T-helper 22 cell (primary cell): ENCODE results near the gene HOGA1.

Experiments
- DNase-seq: peaks from one replicate; pipeline ENCODE4 v3.0.0-alpha.2; 2020; ENCODE audit warnings: low read depth

HOGA1 gene

DNA sequence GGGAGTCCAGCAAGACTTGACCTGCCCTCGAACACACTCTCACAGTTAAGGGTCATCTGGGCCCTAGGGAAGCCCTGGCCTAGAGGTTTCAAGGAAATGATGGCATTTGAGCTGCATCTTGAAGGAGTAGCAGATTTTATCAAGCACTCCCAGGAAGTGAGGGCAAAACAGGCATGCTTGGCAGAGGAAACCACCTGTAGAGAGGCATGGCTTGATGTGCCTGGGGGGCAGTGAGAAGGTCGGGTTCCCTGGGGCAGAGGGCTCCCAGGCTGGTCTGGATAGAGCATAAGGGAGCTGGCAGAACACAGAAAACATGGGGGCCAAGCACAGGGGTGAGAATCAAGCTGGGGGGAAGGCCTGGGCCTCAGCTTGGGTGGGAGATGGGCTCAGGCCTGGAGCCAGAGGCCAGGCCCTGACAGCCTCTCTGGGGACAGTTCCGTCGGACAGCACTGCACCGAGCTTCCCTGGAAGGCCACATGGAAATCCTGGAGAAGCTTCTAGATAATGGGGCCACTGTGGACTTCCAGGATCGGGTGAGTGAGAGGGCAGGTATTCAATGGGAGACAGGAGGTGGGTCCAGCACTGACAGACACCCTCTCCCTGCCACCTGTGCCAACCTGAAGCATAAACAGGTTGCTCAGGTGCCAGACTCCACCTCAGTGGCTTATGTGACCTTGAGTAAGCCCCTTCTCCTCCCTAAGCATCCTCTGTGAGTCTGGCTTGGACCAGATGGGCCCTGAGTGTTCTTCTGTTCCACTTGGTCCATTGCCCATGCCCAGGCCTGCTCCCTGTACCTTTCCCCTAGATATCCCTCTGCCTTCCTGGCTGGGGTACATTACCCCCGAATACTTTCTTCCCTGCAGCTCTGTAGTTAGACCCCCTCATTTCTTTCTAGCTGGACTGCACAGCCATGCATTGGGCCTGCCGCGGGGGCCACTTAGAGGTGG lies 3.5 kb upstream of the HOGA1 start:
- no peak for DNase-seq

DNA sequence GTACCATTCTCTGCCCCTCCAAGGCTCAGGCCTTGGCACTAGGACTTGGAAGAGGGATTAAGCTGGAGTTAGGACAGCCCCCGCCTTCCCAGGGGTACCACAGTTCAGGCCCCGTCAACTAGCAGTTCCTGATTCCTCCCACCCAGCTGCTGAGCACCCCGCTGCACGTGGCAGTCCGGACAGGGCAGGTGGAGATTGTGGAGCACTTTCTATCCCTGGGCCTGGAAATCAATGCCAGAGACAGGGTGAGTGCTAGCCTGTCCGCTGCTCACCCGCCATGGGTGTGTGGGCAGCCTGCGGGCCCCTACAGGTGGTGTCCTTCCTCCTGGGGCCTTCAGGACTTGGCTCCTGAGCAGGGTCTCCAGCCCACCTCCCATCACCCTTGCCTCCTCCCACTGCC lies 2.0 kb upstream of the HOGA1 start:
- no peak for DNase-seq

DNA sequence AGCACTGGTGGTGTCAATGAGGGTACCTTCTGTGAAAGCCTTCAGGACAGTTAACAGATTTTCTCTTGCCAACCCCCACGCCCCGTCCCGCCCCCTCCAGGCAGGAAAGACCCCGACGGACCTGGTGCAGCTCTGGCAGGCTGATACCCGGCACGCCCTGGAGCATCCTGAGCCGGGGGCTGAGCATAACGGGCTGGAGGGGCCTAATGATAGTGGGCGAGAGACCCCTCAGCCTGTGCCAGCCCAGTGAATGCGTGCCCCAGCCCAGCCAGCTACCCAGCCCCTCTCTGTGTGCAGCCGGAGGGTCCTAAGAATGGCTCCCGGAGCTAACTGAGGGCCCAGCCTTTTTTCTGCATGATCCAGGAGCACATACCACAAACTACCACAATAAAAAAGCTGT lies 713 bp upstream of the HOGA1 start:
- no peak for DNase-seq

DNA sequence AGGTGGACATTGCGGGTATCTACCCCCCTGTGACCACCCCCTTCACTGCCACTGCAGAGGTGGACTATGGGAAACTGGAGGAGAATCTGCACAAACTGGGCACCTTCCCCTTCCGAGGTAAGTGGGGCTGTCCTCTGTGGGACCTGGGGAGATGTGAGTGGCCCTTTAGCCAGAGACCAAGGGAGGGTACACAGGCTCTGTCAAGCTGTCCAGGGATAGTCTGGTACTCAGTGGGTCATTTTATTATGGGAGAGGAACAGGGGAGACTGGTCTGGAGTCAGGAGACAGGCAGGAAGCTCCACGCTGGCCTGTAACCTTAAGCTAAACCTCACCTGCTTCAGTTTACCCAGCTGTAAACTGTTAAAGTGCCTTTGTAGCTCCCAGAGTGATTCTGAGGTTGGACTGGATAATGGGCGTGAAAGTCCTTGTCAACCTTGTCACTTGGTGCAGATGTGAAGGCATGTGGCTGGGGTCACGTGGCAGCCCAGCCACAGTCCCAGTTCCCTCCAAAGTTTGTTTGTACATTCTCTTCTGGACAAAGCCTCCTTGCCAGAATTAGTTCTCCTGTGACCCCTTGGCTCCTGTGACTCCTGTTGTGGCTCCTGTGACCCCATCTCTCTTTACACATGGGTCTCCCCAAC lies 729 bp downstream of the HOGA1 start:
- DNase-seq: no peak

- DNase-seq: no peak
These were observed 1.2 kb downstream of the HOGA1 start for GRCh38 chr10:97585439-97585811.

DNA sequence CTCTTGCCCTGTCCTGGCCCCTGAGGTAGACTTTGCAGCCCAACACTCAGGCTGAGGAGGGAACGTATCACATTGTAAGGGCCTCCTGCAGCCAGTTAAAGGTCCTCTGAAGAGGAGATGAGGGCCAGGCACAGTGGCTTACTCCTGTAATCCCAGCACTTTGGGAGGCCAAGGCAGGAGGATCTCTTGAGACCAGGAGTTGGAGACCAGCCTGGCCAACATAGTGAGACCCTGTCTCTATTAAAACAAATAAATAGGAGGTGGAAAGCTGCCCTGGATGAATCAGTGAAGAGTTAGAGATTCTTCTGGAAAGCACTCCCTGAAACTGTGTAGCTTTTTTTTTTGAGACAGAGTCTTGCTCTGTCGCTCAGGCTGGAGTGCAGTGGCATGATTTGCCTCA lies 3.0 kb downstream of the HOGA1 start:
- no peak for DNase-seq

DNA sequence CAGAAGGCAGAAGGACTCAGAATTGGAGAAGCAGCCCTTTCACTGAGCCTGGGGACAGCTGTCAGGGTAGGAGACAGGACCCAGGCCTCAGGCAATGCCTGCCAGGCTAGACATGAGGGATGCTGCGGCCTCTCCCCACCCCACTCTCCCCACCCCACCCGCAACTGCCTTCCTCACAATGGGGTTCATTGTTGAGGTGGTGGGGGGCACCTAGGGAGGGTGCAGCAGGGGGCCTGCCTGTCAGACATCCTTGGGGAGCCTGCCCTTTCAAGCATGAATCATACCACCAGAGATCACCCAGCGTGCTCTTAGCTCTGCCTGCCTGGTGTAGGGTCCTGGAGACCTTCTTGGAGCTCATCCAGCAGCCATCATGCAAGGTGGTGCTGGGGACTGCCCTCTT lies 5.3 kb downstream of the HOGA1 start, which contains the start of gene C10orf62:
Gene C10orf62, plus strand, starts transcription at position 243 of the 400 bp plus-strand sequence. CDS start 177 bp downstream, outside the sequence.
- no peak for DNase-seq

DNA sequence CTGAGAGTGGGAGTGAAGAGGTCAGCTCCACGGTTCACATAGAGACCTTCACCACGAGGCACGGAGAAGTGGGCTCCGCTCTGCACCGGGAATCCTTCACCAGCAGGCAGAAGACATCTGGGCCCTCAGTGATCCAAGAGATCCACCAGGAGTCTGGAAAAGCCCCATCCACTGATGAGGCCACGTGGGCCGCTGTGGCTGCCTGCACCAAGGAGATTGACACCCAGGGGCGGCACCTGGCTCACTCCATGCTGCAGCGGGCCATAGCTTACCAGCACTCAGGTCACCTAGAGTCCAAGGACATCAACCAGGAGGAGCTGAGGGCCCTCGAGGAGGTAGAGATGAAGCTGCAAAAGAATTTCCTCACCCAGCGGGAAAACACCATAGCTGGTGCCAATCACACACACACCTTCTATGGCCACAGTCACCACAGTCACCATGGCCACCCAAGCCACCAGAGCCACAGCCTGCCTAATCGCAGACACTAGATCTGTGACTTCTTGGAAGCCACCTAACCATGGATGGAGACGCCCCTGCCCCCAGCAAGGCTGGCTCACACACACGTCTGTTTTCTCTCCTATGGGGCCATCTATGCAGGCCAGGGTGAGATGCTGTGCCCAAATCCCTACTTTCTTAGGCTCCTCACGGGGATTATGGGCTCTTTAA lies 6.0 kb downstream of the HOGA1 start:
- DNase-seq: no peak

DNA sequence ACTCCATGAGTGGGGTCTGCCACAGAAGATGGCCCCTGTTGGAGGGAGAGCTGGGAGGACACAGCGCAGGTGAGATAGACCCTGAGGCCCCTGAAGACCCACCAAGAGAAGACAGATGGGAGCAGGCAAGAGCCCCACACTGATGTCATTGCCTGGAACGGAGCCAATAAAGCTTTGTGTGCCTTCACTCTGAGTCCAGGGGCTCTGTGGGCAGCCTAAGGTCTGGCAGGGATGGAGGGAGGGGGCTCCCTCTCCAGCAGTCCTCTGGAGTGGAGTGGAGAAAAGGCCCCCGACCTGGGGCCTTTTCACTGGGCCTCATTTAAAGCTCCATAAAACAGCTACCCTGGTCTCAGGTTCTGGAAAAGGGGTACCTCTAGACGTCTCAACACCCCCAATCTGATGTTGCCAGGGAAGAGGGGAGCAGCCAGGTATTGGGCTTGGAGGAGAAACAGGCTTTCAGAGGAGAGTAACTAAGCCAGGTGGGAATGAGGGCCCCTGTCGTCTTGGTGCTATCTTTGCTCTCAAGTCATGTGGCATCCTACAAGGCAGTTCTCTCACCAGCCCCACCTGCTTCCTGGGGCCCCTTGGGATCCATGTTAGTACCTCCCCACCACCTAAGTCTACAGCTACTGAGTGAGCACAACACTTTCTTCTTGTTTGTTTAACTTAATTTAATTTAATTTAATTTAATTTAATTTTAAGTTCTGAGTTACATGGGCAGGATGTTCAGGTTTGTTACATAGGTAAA lies 6.7 kb downstream of the HOGA1 start:
- DNase-seq: no peak

GRCh38 chr10:97593421-97593820 lies 9.2 kb downstream of the HOGA1 start:
- DNase-seq: no peak

DNA sequence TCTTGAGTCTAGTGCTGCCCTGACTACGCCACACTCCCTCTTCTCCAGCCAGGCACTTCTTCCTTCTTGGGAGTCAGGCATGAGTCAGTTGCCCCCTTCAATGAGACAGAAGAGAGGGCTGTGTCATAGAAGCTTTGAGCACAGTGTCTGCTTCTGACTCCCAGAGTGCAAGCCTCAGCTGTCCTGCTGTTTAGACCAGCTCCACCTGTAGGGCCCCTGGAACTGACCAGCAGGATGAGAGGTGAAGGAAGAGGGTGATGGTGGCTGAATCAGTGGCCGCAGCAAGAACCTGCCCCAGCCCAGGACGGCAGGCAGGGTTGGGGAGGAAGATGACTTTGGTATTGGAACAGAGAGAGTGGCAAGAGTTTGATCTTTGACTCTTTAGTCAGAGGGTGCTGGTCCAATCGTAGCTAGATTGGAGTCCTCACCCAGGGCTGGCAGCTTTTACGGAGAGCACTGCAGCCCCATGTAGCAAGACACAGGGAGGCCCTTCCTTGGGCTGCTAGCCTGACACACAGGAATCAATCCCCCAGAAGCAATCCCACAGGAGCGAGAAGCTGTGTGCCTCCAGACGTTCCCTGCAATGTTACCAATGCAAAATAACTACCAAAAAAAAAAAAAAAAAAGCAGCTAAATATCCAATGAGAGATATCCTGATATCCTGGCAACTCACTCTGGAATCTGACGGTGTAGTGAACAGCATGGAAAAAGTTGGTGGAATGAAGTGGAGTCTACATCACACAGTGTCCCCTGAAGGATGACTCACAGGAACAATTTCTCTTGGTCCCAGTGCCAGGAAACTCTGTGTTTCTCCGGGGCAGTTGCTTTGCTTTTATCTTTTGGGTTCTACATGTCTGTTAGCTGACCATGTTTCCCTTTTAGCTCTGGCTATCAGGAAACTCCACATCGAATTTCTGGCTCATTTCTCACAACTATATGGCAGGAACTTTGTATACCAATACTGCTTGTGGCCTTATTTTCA lies 12.2 kb downstream of the HOGA1 start:
- no peak for DNase-seq

DNA sequence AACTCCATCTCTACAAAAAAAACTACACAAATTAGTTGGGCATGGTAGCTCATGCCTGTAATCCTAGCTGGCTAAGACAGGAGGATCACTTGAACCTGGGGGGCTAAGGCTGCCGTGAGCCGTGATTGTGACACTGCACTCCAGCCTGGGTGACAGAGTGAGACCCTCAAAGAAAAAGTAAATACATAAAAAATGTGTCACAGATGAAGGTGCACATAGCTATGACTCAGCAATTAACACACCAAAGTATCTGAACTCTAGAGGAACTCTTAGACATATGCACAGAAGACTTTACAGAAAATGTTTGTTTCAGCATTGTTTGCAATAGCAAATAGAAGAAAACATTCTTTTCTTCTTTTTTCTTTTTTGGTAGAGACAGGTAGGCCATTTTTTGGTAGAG lies 13.6 kb downstream of the HOGA1 start:
- no peak for DNase-seq

- DNase-seq: no peak
These were observed 14.4 kb downstream of the HOGA1 start for GRCh38 chr10:97598407-97599271.

- DNase-seq: no peak
These were observed 15.1 kb downstream of the HOGA1 start for GRCh38 chr10:97599272-97599619.

- no peak for DNase-seq
These were observed 16.4 kb downstream of the HOGA1 start for GRCh38 chr10:97600616-97601015.

- DNase-seq: no peak
These were observed 17.4 kb downstream of the HOGA1 start for GRCh38 chr10:97601268-97602215.

DNA sequence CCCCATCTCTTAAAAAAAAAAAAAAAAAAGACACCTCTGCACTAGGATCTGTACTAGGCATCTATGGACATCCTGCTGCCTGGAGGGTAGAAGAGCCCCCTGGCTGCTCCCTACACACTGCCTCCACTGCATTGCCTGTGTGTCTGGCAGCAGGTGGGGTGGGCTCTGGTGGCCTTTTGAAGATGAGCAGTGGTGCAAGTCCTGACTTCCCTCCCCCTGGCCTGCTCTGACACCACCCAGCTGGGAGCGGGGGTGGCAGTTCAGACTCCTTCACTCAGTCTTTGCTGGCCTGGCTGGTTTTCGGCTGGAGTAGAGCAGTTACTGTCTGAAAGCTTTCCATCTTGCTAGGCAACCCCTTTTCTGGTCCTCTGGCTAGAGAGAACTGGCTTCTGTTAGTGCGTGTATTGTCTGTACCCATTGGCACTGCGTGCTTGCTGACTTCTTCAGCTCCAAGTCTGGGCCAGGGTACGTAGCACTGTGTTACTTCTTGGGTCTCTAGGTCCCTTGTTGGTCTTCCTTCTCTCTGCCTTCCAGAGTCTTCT lies 23.0 kb downstream of the HOGA1 start:
- no peak for DNase-seq

GRCh38 chr10:97608991-97609561 lies 24.9 kb downstream of the HOGA1 start:
- no peak for DNase-seq
